GM12891 (cell line): ENCODE measurements around the gene KLHL3.

Source experiments
- POLR2A ChIP-seq: IDR thresholded peaks from 2 replicates; pipeline ENCODE4 v1.6.1; 2011; ENCODE audit warnings: low read depth, low read length, control low read depth
- POLR2AphosphoS5 ChIP-seq: IDR thresholded peaks from 2 replicates; pipeline ENCODE4 v1.6.1; 2011; ENCODE audit warnings: low read depth, low read length, control low read depth
- SPI1 ChIP-seq: IDR thresholded peaks from 2 replicates; pipeline ENCODE4 v1.6.1; 2011; ENCODE audit warnings: low read depth, low read length, control low read depth
- TAF1 ChIP-seq: IDR thresholded peaks from 2 replicates; pipeline ENCODE4 v1.6.1; 2011; ENCODE audit warnings: low read depth, low read length, control low read depth

- no peak for TF ChIP-seq POLR2AphosphoS5
- no peak for TF ChIP-seq POLR2A
- no peak for TF ChIP-seq SPI1
- no peak for TF ChIP-seq TAF1
Observed at GRCh38 chr5:137606401-137606800, 129.5 kb downstream of the KLHL3 start.
